ENCODE data around the gene PDE6A. TPM values are rescaled to one million over a fixed set of nuclear protein-coding genes. Genes with fewer than 3 reads are reported as not detected.

Gene PDE6A
- total RNA-seq = not detected
- total RNA-seq = 0 to 0.15 reads per million in 2 donors

GRCh38 chr5:149944666-149945065 is at the start of gene PDE6A:
Gene PDE6A (minus strand): TSS chr5:149944793. CDS start chr5:149944673, 120 bp downstream.
- Mint-ChIP-seq H3K4me3 (no peak within 1 kb of the TSS), H3K27me3 (peaks cover 45% of the 10 kb centered on the region), H3K36me3 (ENCODE audit: low read depth) (peaks cover 4% of the 10 kb centered on the region), H3K4me1 (peaks cover 3% of the 10 kb centered on the region), H3K27ac (no peak within 1 kb of the TSS)
- ATAC-seq = no peak
- DNase-seq = no peak
- no peaks in the 10 kb centered on the region for H3K9me3 ChIP-seq (ENCODE audit: control insufficient read depth, low read length, poor library complexity, severe bottlenecking)

GRCh38 chr5:149993471-149993870 is 48.9 kb upstream of the PDE6A start:
- H3K27ac Mint-ChIP-seq = no peak overlapping the region
- peaks cover 5% of the 10 kb centered on the region for H3K4me1 Mint-ChIP-seq

GRCh38 chr5:149990518-149991376 is 46.2 kb upstream of the PDE6A start:
- H3K9me3 ChIP-seq (ENCODE audit: control insufficient read depth, low read length, poor library complexity, severe bottlenecking) = no peaks in the 10 kb centered on the region
- peak; percentile 95 for ATAC-seq
- Mint-ChIP-seq H3K36me3 (ENCODE audit: low read depth) (peaks cover 2% of the 10 kb centered on the region), H3K4me3 (no peak overlapping the region), H3K27me3 (no peaks in the 10 kb centered on the region), H3K4me1 (peaks cover 5% of the 10 kb centered on the region), H3K27ac (no peak overlapping the region)
- peak; percentile 28 to 47 (median 33) for DNase-seq

More at GRCh38 chr5:149993471-149993870, 48.9 kb upstream of the PDE6A start:
- peaks cover 3% of the 10 kb centered on the region for H3K36me3 Mint-ChIP-seq (ENCODE audit: low read depth)
- DNase-seq (no peak), ATAC-seq (no peak)
- H3K4me3 Mint-ChIP-seq = no peak overlapping the region
- no peaks in the 10 kb centered on the region for H3K9me3 ChIP-seq (ENCODE audit: control insufficient read depth, low read length, poor library complexity, severe bottlenecking)
- no peaks in the 10 kb centered on the region for H3K27me3 Mint-ChIP-seq

GRCh38 chr5:149988126-149988525 is 43.5 kb upstream of the PDE6A start:
- Mint-ChIP-seq H3K4me1 (peaks cover 5% of the 10 kb centered on the region), H3K4me3 (no peak overlapping the region), H3K27ac (no peak overlapping the region), H3K27me3 (no peaks in the 10 kb centered on the region), H3K36me3 (ENCODE audit: low read depth) (no peaks in the 10 kb centered on the region)
- H3K9me3 ChIP-seq (ENCODE audit: control insufficient read depth, low read length, poor library complexity, severe bottlenecking) = no peaks in the 10 kb centered on the region
- ATAC-seq = no peak
- DNase-seq = no peak

- ATAC-seq (no peak), DNase-seq (no peak)
- Mint-ChIP-seq H3K36me3 (ENCODE audit: low read depth) (peaks cover 9% of the 10 kb centered on the region), H3K4me3 (no peak overlapping the region), H3K4me1 (no peaks in the 10 kb centered on the region), H3K27ac (no peak overlapping the region), H3K27me3 (no peaks in the 10 kb centered on the region)
- no peaks in the 10 kb centered on the region for H3K9me3 ChIP-seq (ENCODE audit: control insufficient read depth, low read length, poor library complexity, severe bottlenecking)
These were observed 37.9 kb upstream of the PDE6A start for GRCh38 chr5:149982505-149982904.

GRCh38 chr5:149981206-149981605 is 36.6 kb upstream of the PDE6A start:
- ATAC-seq (no peak), DNase-seq (no peak)
- H3K4me1 Mint-ChIP-seq = peaks cover 6% of the 10 kb centered on the region
- no peak overlapping the region for H3K27ac Mint-ChIP-seq
- H3K27me3 Mint-ChIP-seq = no peaks in the 10 kb centered on the region
- no peak overlapping the region for H3K4me3 Mint-ChIP-seq
- H3K36me3 Mint-ChIP-seq (ENCODE audit: low read depth) = peaks cover 10% of the 10 kb centered on the region
- H3K9me3 ChIP-seq (ENCODE audit: control insufficient read depth, low read length, poor library complexity, severe bottlenecking) = no peaks in the 10 kb centered on the region

- no peak for DNase-seq
These were observed 35.3 kb upstream of the PDE6A start for GRCh38 chr5:149979896-149980295.

GRCh38 chr5:149975409-149975808 is 30.8 kb upstream of the PDE6A start:
- ATAC-seq = no peak
- Mint-ChIP-seq H3K36me3 (ENCODE audit: low read depth) (peaks cover 10% of the 10 kb centered on the region), H3K4me3 (no peak overlapping the region)

More at GRCh38 chr5:149979896-149980295, 35.3 kb upstream of the PDE6A start:
- H3K27me3 Mint-ChIP-seq = no peaks in the 10 kb centered on the region
- no peaks in the 10 kb centered on the region for H3K9me3 ChIP-seq (ENCODE audit: control insufficient read depth, low read length, poor library complexity, severe bottlenecking)
- peaks cover 9% of the 10 kb centered on the region for H3K4me1 Mint-ChIP-seq
- H3K36me3 Mint-ChIP-seq (ENCODE audit: low read depth) = peaks cover 10% of the 10 kb centered on the region
- H3K4me3 Mint-ChIP-seq = no peak overlapping the region
- no peak for ATAC-seq
- no peak overlapping the region for H3K27ac Mint-ChIP-seq

GRCh38 chr5:149969181-149969930 is 24.8 kb upstream of the PDE6A start:
- Mint-ChIP-seq H3K4me3 (no peak overlapping the region), H3K36me3 (ENCODE audit: low read depth) (peaks cover 8% of the 10 kb centered on the region), H3K27ac (no peak overlapping the region), H3K27me3 (no peaks in the 10 kb centered on the region), H3K4me1 (peaks cover 26% of the 10 kb centered on the region)
- ATAC-seq (no peak), DNase-seq (no peak)
- H3K9me3 ChIP-seq (ENCODE audit: control insufficient read depth, low read length, poor library complexity, severe bottlenecking) = no peaks in the 10 kb centered on the region

More at GRCh38 chr5:149975409-149975808, 30.8 kb upstream of the PDE6A start:
- H3K27me3 Mint-ChIP-seq = no peaks in the 10 kb centered on the region
- peaks cover 22% of the 10 kb centered on the region for H3K4me1 Mint-ChIP-seq
- no peak for DNase-seq
- H3K27ac Mint-ChIP-seq = no peak overlapping the region
- no peaks in the 10 kb centered on the region for H3K9me3 ChIP-seq (ENCODE audit: control insufficient read depth, low read length, poor library complexity, severe bottlenecking)

GRCh38 chr5:149966946-149967345 is 22.4 kb upstream of the PDE6A start:
- Mint-ChIP-seq H3K27me3 (no peaks in the 10 kb centered on the region), H3K4me3 (no peak overlapping the region), H3K27ac (no peak overlapping the region), H3K36me3 (ENCODE audit: low read depth) (peaks cover 9% of the 10 kb centered on the region), H3K4me1 (peaks cover 29% of the 10 kb centered on the region)
- no peaks in the 10 kb centered on the region for H3K9me3 ChIP-seq (ENCODE audit: control insufficient read depth, low read length, poor library complexity, severe bottlenecking)
- ATAC-seq = no peak
- DNase-seq = no peak

GRCh38 chr5:149963729-149964128 is 19.1 kb upstream of the PDE6A start:
- DNase-seq (no peak), ATAC-seq (no peak)
- Mint-ChIP-seq H3K4me1 (peaks cover 33% of the 10 kb centered on the region), H3K4me3 (no peak overlapping the region), H3K36me3 (ENCODE audit: low read depth) (peaks cover 2% of the 10 kb centered on the region), H3K27ac (no peak overlapping the region), H3K27me3 (no peaks in the 10 kb centered on the region)
- H3K9me3 ChIP-seq (ENCODE audit: control insufficient read depth, low read length, poor library complexity, severe bottlenecking) = no peaks in the 10 kb centered on the region

GRCh38 chr5:149962601-149963300 is 18.2 kb upstream of the PDE6A start:
- Mint-ChIP-seq H3K4me3 (no peak overlapping the region), H3K4me1 (peaks cover 33% of the 10 kb centered on the region), H3K36me3 (ENCODE audit: low read depth) (peaks cover 2% of the 10 kb centered on the region), H3K27ac (no peak overlapping the region), H3K27me3 (no peaks in the 10 kb centered on the region)
- ATAC-seq (no peak), DNase-seq (no peak)
- H3K9me3 ChIP-seq (ENCODE audit: control insufficient read depth, low read length, poor library complexity, severe bottlenecking) = no peaks in the 10 kb centered on the region

GRCh38 chr5:149961957-149962409 is 17.4 kb upstream of the PDE6A start:
- ATAC-seq (no peak), DNase-seq (no peak)
- Mint-ChIP-seq H3K4me3 (peak overlapping the region; percentile 94), H3K27me3 (no peaks in the 10 kb centered on the region), H3K36me3 (ENCODE audit: low read depth) (peaks cover 2% of the 10 kb centered on the region), H3K4me1 (peaks cover 33% of the 10 kb centered on the region), H3K27ac (no peak overlapping the region)
- no peaks in the 10 kb centered on the region for H3K9me3 ChIP-seq (ENCODE audit: control insufficient read depth, low read length, poor library complexity, severe bottlenecking)
